ENCODE results near the gene TNFRSF1B.

The TNFRSF1B gene

DNA sequence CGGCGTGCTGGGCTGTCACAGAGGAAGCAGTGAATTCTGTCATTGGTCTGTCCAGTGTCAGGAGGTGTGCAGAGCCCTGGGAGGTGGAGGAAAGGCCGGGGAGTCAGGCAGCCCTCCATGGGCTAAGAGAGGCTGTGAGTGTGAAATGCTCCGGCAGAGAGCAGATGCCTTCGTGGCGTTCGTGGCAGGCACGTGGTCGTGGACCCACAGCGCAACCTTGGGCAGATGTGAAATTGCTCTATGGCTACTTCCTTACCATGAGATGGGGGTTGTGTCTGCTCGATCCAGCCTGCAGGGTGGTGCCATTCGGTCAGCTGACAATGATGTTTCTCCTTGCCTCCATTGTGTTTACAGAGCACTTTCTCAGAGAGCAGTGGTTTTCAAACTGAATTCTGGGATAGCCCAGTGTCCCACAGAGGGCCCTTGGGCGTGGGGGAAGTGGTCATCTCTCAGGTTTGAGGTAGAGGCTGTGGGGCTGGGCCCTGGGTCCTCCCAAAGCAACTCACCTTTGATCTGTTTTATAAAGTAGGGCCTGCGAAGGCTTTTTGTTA, 27.9 kb downstream of the TNFRSF1B start:
- Histone ChIP-seq H3K36me3 (ENCODE audit: insufficient read depth) (no peaks in the 10 kb centered on the region), H3K27me3 (ENCODE audit: insufficient read depth, low read depth) (no peaks in the 10 kb centered on the region), H4K20me1 (ENCODE audit: insufficient read depth) (no peaks in the 10 kb centered on the region), H3K4me1 (ENCODE audit: low read depth, poor library complexity, severe bottlenecking) (no peaks in the 10 kb centered on the region), H3K4me3 (IDR thresholded peaks at IDR 0.05; ENCODE audit: insufficient read depth, low read depth, low read length) (no peak overlapping the region), H3K27ac (no peak overlapping the region), H3K4me2 (no peak overlapping the region), H2AFZ (ENCODE audit: low read depth) (no peak overlapping the region), H3K79me2 (ENCODE audit: insufficient read depth, low read depth) (no peaks in the 10 kb centered on the region), H3K9ac (no peak overlapping the region)
- no peak for TF ChIP-seq CTCF (conservative IDR thresholded peaks at IDR 0.05; ENCODE audit: low read depth, low read length)

- Histone ChIP-seq H3K9ac (no peak overlapping the region), H3K4me2 (no peak overlapping the region), H3K4me1 (ENCODE audit: low read depth, poor library complexity, severe bottlenecking) (no peaks in the 10 kb centered on the region), H4K20me1 (ENCODE audit: insufficient read depth) (no peaks in the 10 kb centered on the region), H3K36me3 (ENCODE audit: insufficient read depth) (no peaks in the 10 kb centered on the region), H3K27ac (no peak overlapping the region), H3K4me3 (IDR thresholded peaks at IDR 0.05; ENCODE audit: insufficient read depth, low read depth, low read length) (no peak overlapping the region), H3K79me2 (ENCODE audit: insufficient read depth, low read depth) (no peaks in the 10 kb centered on the region), H2AFZ (ENCODE audit: low read depth) (no peak overlapping the region), H3K27me3 (ENCODE audit: insufficient read depth, low read depth) (no peaks in the 10 kb centered on the region)
- no peak for TF ChIP-seq CTCF (conservative IDR thresholded peaks at IDR 0.05; ENCODE audit: low read depth, low read length)
These were observed 28.6 kb downstream of the TNFRSF1B start for GRCh38 chr1:12195416-12195815.

- TF ChIP-seq CTCF (conservative IDR thresholded peaks at IDR 0.05; ENCODE audit: low read depth, low read length), result no peak
- no peak overlapping the region for H3K4me3 ChIP-seq (IDR thresholded peaks at IDR 0.05; ENCODE audit: insufficient read depth, low read depth, low read length)
- no peak overlapping the region for H3K27ac ChIP-seq
- no peak overlapping the region for H3K4me2 ChIP-seq
- no peaks in the 10 kb centered on the region for H3K4me1 ChIP-seq (ENCODE audit: low read depth, poor library complexity, severe bottlenecking)
- H3K27me3 ChIP-seq (ENCODE audit: insufficient read depth, low read depth), result no peaks in the 10 kb centered on the region
- H3K9ac ChIP-seq, result no peak overlapping the region
- no peaks in the 10 kb centered on the region for H3K36me3 ChIP-seq (ENCODE audit: insufficient read depth)
- H2AFZ ChIP-seq (ENCODE audit: low read depth), result no peak overlapping the region
- H3K79me2 ChIP-seq (ENCODE audit: insufficient read depth, low read depth), result no peaks in the 10 kb centered on the region
- no peaks in the 10 kb centered on the region for H4K20me1 ChIP-seq (ENCODE audit: insufficient read depth)
These were observed 30.1 kb downstream of the TNFRSF1B start for GRCh38 chr1:12196641-12197482.

DNA sequence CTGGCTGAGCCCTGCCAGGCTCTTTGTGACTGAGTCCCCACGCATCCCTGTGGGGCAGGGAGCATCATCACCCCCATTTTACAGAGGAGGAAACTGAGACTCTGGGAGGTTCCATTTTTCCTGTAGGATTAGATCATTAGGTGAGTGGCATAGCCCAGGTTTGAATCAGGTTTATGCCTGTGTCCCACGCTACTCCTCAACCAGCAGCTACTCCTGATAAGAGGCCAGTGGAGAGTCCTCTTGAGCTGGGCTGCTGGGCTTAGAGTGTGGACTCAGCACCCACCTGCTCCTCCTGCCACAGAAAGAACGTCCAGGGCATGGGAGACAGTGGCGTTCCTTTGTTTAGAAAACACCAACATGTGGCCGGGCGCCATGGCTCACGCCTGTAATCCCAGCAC, 30.7 kb downstream of the TNFRSF1B start:
- Histone ChIP-seq H2AFZ (ENCODE audit: low read depth) (no peak overlapping the region), H3K36me3 (ENCODE audit: insufficient read depth) (no peaks in the 10 kb centered on the region), H4K20me1 (ENCODE audit: insufficient read depth) (no peaks in the 10 kb centered on the region), H3K27ac (no peak overlapping the region), H3K4me2 (no peak overlapping the region), H3K27me3 (ENCODE audit: insufficient read depth, low read depth) (no peaks in the 10 kb centered on the region), H3K9ac (no peak overlapping the region), H3K4me3 (IDR thresholded peaks at IDR 0.05; ENCODE audit: insufficient read depth, low read depth, low read length) (no peak overlapping the region), H3K4me1 (ENCODE audit: low read depth, poor library complexity, severe bottlenecking) (no peaks in the 10 kb centered on the region), H3K79me2 (ENCODE audit: insufficient read depth, low read depth) (no peaks in the 10 kb centered on the region)
- TF ChIP-seq CTCF (conservative IDR thresholded peaks at IDR 0.05; ENCODE audit: low read depth, low read length), result no peak

Data from KMS-11 (cell line).